Measurements from ENCODE around the gene CABYR. TPM values are rescaled to one million over a fixed set of nuclear protein-coding genes. Genes with fewer than 3 reads are reported as not detected.

Gene CABYR
- total and polyA plus RNA-seq, 2 donors, result 1.3 to 4.8 TPM

DNA sequence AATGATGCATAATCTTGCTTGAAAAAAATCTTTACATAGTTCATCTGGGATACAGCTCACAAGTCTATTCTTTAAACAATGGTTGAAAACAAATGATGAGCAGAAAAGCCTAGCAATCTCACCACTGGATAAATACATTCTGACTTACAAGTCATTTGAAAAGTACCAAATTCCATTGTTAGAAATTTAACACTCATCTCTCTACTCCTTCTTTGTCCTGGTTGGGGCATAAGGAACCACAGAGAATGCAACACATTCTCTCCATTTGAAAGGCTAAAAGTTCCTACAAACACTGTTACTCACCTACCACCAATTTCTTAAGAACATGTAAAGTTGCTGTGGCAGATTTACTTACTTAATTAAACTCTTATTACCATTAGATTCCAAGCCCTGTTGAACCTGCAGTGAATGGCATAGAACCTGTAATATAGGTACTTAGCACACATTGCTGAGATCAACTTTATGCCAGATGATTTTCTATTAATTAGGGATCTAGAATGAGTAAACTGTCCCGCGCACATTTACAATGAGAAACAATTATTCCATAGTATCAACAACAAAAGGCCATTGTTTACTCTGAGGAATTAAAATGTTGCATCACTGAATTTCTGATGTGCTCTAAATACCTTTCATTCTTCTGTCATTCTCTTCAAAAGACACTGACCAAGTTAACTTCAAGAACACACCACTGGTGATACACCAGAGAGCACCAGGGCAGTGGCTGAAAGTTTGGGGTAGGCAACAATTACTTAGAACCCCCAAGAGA is 69.6 kb downstream of the CABYR start:
- H3K4me3 ChIP-seq (ENCODE audit: low read depth, low read length), result no peak overlapping the region
- H3K27ac ChIP-seq (ENCODE audit: low read depth), result no peak overlapping the region
- DNase-seq (ENCODE audit: extremely low spot score), result no peak
- H3K36me3 ChIP-seq (ENCODE audit: insufficient read depth), result no peaks in the 10 kb centered on the region
- 75% methylated on average over 2 of the region's 2 CpGs for WGBS
- H3K4me1 ChIP-seq (ENCODE audit: insufficient read depth), result no peaks in the 10 kb centered on the region

DNA sequence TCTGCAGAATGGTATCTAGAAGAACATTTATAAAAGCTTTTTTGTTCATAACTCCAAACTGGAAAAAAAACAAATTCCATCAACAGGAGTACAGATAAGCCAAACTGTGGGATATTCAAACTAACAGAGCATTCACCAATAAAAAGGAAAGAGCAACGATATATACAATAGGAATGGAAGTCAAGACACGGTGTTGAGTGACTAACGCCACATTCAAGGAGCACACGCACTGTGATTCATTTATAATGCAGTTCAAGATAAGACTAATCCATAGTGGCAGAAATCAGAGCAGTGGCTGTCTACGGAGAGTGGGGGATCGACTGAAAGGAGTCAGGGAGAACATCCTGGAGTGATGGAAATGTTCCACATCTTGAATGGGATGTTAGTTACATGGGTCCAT is 70.7 kb downstream of the CABYR start:
- 58% methylated on average over 6 of the region's 6 CpGs for WGBS
- no peak for DNase-seq (ENCODE audit: extremely low spot score)
- Histone ChIP-seq H3K27ac (ENCODE audit: low read depth) (no peak overlapping the region), H3K4me3 (ENCODE audit: low read depth, low read length) (no peak overlapping the region), H3K36me3 (ENCODE audit: insufficient read depth) (no peaks in the 10 kb centered on the region), H3K4me1 (ENCODE audit: insufficient read depth) (no peaks in the 10 kb centered on the region)

Small RNA genes lying within 50 kb of the gene (small RNA-seq; reads per million reads assigned to genes)
- gene RF00017 (not detected), gene RNA5SP452 (not detected), gene RNU5A-6P (2.9 reads per million, percentile 89 among the genes with 10 or more reads in this experiment)

Other genes starting within 250 kb of the CABYR start
- 29.9 TPM for gene TTC39C, start 124.3 kb upstream of the CABYR start, total RNA-seq
- 12.6 TPM for gene TTC39C, start 124.3 kb upstream of the CABYR start, polyA plus RNA-seq

All from urinary bladder (tissue), 4 donors.